Stimulated activated naive B cell treated with anti-CD40 and anti-IgM and Interleukin-4, amounts not matched to agents 10 μg/mL and 1 μg/mL and 100 μg/mL, for 72 hours (primary cell): ENCODE data around the gene ANG.
"Not testable (repeated sequence)": the region's sequence is repeated elsewhere in the genome, so short reads cannot be mapped to it uniquely, and the experiment has no call there.

ENCODE experiments used
- ATAC-seq, 2 donors: fragments of 150-1000 bp; cut with Tn5 transposase; replicated peaks; 2 replicates each; pipeline ENCODE4 v1.10.0; 2021; ENCODE audit warnings: moderate library complexity in 1 of 2
- DNase-seq: peaks from one replicate; pipeline ENCODE4 v3.0.0; 2021
- H3K27ac Mint-ChIP-seq: one replicate; pipeline ENCODE4 v1.8.0; 2022; ENCODE audit warnings: mild to moderate bottlenecking, mixed read lengths
- H3K27me3 Mint-ChIP-seq, 2 donors: one replicate each; pipeline ENCODE4 v1.8.0; 2022; ENCODE audit warnings: mixed read lengths in 2 of 2
- H3K36me3 Mint-ChIP-seq, 2 donors: one replicate each; pipeline ENCODE4 v1.8.0; 2022; ENCODE audit warnings: mixed read lengths in 2 of 2, mild to moderate bottlenecking in 1 of 2
- H3K4me1 Mint-ChIP-seq, 2 donors: one replicate each; pipeline ENCODE4 v1.8.0; 2022; ENCODE audit warnings: mixed read lengths in 2 of 2, mild to moderate bottlenecking in 1 of 2
- H3K4me3 Mint-ChIP-seq, 2 donors: one replicate each; pipeline ENCODE4 v1.8.0; 2022; ENCODE audit warnings: mild to moderate bottlenecking in 2 of 2, mixed read lengths in 2 of 2, moderate library complexity in 1 of 2
- H3K9me3 Mint-ChIP-seq, 2 donors: one replicate each; pipeline ENCODE4 v1.8.0; 2022; ENCODE audit warnings: mixed read lengths in 2 of 2, mild to moderate bottlenecking in 1 of 2

Gene ANG

DNA sequence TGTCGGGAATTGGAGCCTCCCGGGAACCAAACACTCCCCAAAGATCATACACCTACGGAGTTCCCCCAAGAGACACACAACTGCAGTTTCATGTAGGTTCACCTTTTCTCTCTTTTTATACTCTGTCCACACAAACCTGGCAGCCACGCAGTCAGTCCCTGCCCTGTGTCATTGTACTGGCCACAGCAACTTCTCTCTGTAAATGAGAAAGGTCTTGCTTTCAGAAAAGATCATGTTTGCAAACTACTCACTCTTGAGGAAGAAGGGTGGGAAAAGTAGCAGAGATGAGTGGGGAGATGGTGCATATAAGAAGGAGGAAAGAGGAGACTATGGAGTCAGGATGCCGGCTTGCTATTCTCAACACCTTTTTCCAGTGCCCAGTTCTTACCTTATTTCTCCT is 10.4 kb downstream of the ANG start:
- no peak overlapping the region for H3K27ac Mint-ChIP-seq
- H3K9me3 Mint-ChIP-seq: peaks cover 0 to 4% of the 10 kb centered on the region in 2 donors

DNA sequence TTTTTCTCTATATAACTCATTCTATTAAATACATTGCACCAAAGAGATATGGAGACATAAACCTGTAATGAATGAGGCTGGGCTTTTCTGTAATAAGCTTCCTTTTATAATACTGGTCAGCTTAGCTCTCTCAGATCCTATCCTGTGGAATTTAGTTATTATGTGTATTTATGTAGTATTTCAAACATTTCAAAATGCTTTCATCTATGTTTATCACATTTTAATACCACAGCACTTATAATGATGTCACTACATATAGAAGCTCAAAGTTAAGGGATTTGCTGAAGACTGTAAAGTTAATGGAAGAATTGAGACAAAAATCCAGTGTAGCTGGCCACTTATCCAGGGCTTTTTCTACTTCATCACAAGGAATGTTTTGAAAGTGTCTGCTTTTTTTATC is 11.4 kb downstream of the ANG start:
- peaks cover 2 to 16% of the 10 kb centered on the region in 2 donors for H3K4me1 Mint-ChIP-seq
- H3K9me3 Mint-ChIP-seq: peaks cover 0 to 4% of the 10 kb centered on the region in 2 donors
- no peak for ATAC-seq
- H3K27ac Mint-ChIP-seq: no peak overlapping the region
- no peak overlapping the region for H3K4me3 Mint-ChIP-seq
- DNase-seq: no peak
- H3K36me3 Mint-ChIP-seq: no peaks in the 10 kb centered on the region
- H3K27me3 Mint-ChIP-seq: no peaks in the 10 kb centered on the region

More for the DNA sequence above, 10.4 kb downstream of the ANG start:
- no peaks in the 10 kb centered on the region for H3K27me3 Mint-ChIP-seq
- no peak overlapping the region for H3K4me3 Mint-ChIP-seq
- no peak for DNase-seq
- peaks cover 2 to 16% of the 10 kb centered on the region in 2 donors for H3K4me1 Mint-ChIP-seq
- no peaks in the 10 kb centered on the region for H3K36me3 Mint-ChIP-seq
- no peak for ATAC-seq

DNA sequence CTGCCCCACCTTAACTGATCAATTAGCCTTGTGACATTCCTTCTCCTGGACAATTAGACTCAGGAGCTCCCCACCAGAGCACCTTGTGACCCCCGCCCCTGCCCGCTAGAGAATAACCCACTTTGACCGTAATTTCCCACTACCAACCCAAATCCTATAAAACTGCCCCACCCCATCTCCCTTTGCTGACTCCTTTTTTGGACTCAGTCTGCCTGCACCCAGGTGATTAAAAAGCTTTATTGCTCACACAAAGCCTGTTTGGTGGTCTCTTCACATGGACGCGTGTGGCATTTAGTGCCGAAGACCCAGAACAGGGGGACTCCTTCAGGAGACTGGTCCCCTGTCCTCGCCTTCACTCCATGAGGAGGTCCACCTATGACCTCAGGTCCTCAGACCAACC is 12.4 kb downstream of the ANG start:
- not testable (repeated sequence) for H3K4me3 Mint-ChIP-seq, H3K27me3 Mint-ChIP-seq, H3K36me3 Mint-ChIP-seq, ATAC-seq, H3K9me3 Mint-ChIP-seq, DNase-seq, H3K27ac Mint-ChIP-seq
- H3K4me1 Mint-ChIP-seq: peaks cover 2 to 16% of the 10 kb centered on the region in 2 donors

DNA sequence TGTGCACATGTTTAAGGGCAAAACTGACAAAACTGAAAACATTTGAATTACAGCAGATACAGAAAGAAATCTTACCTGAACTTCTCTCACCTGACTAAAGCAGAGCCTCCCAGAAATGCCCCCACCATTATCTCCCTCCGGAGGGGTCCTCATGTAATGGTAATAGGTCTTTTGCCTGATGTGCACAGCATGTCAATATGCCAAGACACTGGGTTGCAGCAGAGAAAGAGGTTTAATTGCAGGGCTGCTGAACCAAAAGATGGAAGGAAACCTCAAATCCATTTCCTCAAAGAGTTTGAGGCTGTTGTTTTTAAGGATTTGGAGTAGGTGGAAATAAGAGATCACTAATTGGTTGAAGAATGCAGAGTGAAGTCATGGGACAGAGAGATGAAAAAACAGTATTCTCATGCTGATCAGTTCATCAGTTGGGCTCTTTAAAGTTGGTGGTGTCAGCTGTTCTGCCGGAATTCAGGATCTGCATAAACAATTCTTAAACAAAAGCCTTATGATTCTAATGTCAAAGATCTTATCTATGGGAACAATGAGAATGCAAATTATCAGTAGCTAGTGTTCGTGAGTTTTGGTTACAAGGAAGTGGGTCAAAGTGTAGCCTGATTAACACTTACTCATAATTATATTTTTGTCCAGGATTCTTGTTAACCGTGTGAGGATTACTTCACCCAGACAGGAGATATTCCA is 18.2 kb downstream of the ANG start:
- peaks cover 0 to 2% of the 10 kb centered on the region in 2 donors for H3K4me1 Mint-ChIP-seq
- ATAC-seq: no peak
- H3K4me3 Mint-ChIP-seq: no peak overlapping the region
- no peak overlapping the region for H3K27ac Mint-ChIP-seq
- no peak for DNase-seq
- no peaks in the 10 kb centered on the region for H3K9me3 Mint-ChIP-seq
- no peaks in the 10 kb centered on the region for H3K27me3 Mint-ChIP-seq
- peaks cover 0 to 5% of the 10 kb centered on the region in 2 donors for H3K36me3 Mint-ChIP-seq

DNA sequence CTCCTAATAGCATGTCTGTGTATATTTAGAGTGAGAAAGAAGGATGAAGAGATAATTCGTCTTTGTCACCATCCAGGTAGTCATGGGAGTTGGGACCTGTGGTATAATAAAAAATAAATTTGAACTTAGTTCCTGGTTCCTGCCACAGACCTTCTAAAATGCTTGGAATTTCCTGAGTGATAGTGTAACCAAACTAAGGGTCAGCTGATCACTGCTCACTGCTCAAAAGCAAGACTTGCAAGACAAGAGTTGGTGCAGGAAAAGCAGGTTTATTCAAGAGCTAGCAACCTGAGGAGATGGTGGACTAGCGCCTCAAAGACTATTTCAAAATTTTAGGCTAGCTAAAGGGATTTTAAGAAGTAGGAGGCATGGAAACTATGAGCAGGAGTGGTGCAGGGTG is 19.1 kb downstream of the ANG start:
- Mint-ChIP-seq H3K4me1 (peaks cover under 1 to 2% of the 10 kb centered on the region in 2 donors), H3K4me3 (no peak overlapping the region), H3K27me3 (no peaks in the 10 kb centered on the region), H3K36me3 (peaks cover 0 to 5% of the 10 kb centered on the region in 2 donors), H3K9me3 (no peaks in the 10 kb centered on the region), H3K27ac (no peak overlapping the region)
- DNase-seq: no peak
- no peak for ATAC-seq

DNA sequence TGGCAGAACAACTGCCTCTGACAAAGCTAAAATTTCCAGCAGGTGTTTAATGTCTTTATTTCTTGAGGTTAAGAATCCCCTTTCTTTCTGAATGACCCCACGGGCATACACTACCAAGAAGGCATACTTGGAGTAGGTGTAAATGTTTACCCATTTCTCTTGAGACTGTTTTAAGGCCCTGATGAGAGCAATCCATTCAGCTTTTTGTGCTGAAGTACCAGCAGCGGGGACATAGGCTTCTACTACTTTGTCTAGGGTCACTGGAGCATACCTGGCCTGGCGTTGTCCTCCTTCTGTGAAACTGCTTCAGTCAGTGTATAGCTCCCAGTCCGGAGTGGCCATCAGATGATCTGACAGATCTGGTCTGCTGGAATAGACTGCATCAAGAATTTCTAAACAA is 22.7 kb downstream of the ANG start:
- Mint-ChIP-seq H3K4me3 (no peak overlapping the region), H3K36me3 (peaks cover 0 to 8% of the 10 kb centered on the region in 2 donors), H3K9me3 (peaks cover 0 to 3% of the 10 kb centered on the region in 2 donors), H3K27me3 (no peaks in the 10 kb centered on the region), H3K4me1 (peaks cover 26 to 36% of the 10 kb centered on the region in 2 donors), H3K27ac (no peak overlapping the region)
- ATAC-seq: no peak
- DNase-seq: no peak

DNA sequence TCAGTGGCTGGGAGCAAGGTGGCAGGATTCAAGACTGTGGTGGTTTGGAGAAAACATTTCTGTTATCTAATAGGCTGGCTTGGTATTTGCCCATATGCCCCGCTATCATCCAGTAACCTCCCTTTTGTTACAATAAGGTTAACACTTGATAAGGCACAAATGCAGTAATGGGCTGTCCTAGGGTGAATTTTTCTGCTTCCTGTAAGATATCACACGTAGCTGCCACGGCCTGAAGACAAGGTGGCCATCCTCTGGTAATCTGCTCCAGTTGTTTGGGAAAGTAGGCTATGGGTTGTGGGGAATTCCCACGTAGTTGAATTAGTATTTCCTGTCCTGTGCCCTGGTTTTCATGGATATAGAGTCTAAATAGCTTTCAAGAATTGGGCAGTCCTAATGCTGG is 23.1 kb downstream of the ANG start:
- H3K9me3 Mint-ChIP-seq: peaks cover 0 to 5% of the 10 kb centered on the region in 2 donors
- H3K4me1 Mint-ChIP-seq: peaks cover 28 to 40% of the 10 kb centered on the region in 2 donors
- H3K4me3 Mint-ChIP-seq: no peak overlapping the region
- DNase-seq: no peak
- no peaks in the 10 kb centered on the region for H3K27me3 Mint-ChIP-seq
- ATAC-seq: no peak
- H3K36me3 Mint-ChIP-seq: peaks cover 2 to 9% of the 10 kb centered on the region in 2 donors
- H3K27ac Mint-ChIP-seq: no peak overlapping the region

DNA sequence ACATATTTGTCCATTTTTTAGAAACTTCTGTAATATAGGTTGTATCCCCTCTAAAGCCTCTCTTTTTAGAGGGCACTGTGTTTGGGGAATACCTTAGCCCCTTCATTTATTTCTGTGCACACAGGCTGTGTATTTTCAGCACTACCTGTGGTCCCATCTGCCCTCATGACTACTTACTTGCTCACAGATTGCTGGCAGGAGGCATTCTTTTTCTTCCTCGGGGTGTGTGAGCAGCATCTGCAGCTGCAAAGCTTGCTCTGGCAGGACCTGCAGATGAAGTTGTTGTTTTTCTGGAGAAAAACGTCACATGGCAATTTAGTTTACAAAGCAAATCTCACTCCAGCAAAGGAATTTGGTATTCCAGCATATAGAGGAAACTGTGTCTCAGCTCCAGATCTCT is 24.3 kb downstream of the ANG start:
- H3K4me1 Mint-ChIP-seq: peaks cover 31 to 52% of the 10 kb centered on the region in 2 donors

DNA sequence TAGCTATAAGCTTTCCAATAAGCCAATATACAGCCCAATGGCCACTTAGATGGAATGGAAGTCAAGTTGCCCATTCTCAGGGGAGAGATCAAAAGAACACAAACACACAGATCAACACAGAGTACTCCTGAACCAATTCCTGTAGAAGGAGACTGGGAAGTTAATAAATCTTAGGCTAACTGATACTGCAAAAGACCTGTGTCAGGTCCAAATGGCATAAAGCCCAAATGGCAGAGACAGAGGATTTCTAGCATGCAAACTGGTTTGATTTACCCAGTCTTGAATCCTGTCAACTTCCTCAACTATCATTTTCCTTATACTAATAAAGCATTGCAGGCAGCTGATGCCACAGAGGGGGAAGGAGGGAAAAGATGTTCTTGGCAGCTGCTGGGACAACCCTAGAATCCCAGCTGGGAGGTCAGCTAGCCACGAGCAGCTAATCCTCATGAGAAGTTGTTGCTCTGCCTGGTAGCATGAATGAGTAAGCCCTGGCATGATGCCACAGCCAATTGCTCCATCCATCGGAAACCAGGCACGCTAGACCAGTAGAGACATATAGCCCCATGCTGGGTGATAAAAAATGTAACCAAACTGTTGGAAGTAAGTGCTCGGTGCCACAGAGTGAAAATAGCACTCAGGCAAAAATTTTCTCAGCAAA is 26.2 kb downstream of the ANG start:
- Mint-ChIP-seq H3K4me3 (peak overlapping the region in 1 of 2 donors; percentile 53), H3K36me3 (peaks cover 8 to 16% of the 10 kb centered on the region in 2 donors), H3K27me3 (no peaks in the 10 kb centered on the region), H3K9me3 (peaks cover 4 to 12% of the 10 kb centered on the region in 2 donors), H3K27ac (peak overlapping the region; percentile 27), H3K4me1 (peaks cover 41 to 71% of the 10 kb centered on the region in 2 donors)
- DNase-seq (no peak), ATAC-seq (peak in 1 of 2 donors; percentile 11)

More for the DNA sequence above, 24.3 kb downstream of the ANG start:
- H3K4me3 Mint-ChIP-seq: peak overlapping the region in 1 of 2 donors; percentile 41
- no peaks in the 10 kb centered on the region for H3K27me3 Mint-ChIP-seq
- H3K36me3 Mint-ChIP-seq: peaks cover 7 to 10% of the 10 kb centered on the region in 2 donors
- H3K27ac Mint-ChIP-seq: no peak overlapping the region
- ATAC-seq (no peak), DNase-seq (no peak)
- H3K9me3 Mint-ChIP-seq: peaks cover 3 to 9% of the 10 kb centered on the region in 2 donors

DNA sequence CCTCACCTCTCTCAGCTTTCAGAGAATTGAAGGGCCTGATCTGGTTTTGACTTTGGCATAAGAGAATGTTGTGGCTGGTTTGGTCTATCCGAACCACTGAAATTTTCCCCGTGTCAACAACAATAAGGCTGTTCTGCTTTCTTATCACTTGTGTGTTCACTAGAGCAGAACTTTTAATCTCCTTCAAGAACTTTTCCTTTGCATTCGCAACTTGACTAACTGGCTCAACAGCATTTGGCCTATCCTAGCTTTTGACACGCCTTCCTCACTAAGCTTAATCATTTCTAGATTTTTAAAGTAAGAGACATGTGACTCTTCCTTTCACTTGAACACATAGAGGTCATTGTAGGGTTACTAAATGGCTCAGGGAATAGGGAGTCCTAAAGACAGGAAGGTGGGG is 31.2 kb downstream of the ANG start:
- Mint-ChIP-seq H3K4me3 (peak overlapping the region; percentile 8 to 12), H3K36me3 (peaks cover 8 to 13% of the 10 kb centered on the region in 2 donors), H3K4me1 (peaks cover 37 to 92% of the 10 kb centered on the region in 2 donors), H3K27ac (peak overlapping the region; percentile 10), H3K27me3 (no peaks in the 10 kb centered on the region), H3K9me3 (peaks cover 4 to 13% of the 10 kb centered on the region in 2 donors)
- no peak for DNase-seq
- peak; percentile 50 to 58 for ATAC-seq

DNA sequence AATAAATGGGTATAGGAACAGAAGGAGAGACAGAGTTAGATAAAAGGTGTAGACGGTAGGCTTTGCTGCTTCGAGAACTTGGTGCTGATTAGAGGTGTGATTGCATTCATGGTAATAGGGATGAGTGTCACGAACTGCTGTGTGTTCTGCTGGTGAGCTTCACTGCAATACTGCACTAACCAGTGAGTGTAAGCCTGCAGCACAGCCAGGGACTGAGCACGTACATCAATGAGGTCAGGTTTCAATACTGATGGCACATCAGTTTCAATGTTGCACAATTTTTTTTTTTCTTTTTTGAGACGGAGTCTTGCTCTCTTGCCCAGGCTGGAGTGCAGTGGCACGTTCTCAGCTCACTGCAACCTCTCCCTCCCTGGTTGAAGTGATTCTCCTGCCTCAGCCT is 32.2 kb downstream of the ANG start:
- Mint-ChIP-seq H3K4me1 (peaks cover 30 to 88% of the 10 kb centered on the region in 2 donors), H3K27me3 (no peaks in the 10 kb centered on the region), H3K36me3 (peaks cover 8 to 10% of the 10 kb centered on the region in 2 donors), H3K9me3 (peaks cover 4 to 10% of the 10 kb centered on the region in 2 donors), H3K27ac (no peak overlapping the region), H3K4me3 (no peak overlapping the region)
- ATAC-seq (no peak), DNase-seq (no peak)

DNA sequence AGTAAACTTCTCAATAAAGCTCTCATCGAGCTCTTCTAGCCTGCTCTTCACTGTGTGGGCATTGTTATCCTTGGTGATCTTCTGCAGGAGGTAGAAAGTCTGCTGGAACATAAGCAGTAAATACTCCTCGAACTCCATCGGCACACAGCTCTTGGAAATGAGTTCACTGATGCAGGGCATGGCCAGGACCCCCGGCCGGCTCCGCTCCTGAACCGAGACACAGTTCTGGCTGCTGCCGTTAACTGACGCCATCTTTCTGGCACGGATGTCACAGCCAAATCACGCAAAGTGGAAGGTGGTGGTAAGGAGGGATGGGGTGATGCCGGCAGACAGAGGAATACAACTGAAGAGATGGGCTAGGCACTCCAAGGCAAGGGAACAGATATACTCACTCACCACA is 33.5 kb downstream of the ANG start:
- DNase-seq (no peak), ATAC-seq (no peak)
- peaks cover 9% of the 10 kb centered on the region in 2 donors for H3K36me3 Mint-ChIP-seq
- H3K27me3 Mint-ChIP-seq: no peaks in the 10 kb centered on the region
- H3K9me3 Mint-ChIP-seq: peaks cover 4 to 10% of the 10 kb centered on the region in 2 donors
- peaks cover 32 to 89% of the 10 kb centered on the region in 2 donors for H3K4me1 Mint-ChIP-seq
- H3K4me3 Mint-ChIP-seq: no peak overlapping the region
- peak overlapping the region; percentile 39 for H3K27ac Mint-ChIP-seq

DNA sequence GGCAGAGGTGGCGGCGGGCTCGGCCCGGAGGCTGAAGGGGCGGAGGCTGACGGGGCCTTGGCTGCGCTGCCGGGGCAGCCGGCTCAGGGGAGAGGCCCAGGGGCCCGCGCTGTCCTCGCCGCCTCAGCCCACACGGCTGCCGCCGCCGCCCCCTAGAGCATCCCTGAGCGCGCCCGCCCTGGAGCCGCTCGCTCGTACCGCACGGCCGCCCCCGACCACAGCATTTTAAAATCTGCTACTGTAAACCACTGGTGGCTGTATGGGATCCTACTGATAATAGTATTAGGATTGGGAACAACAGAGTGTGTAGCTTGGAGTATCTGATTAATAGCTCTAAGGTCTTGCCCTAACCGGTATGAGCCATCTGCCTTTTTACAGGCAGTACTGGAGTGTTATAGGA is 34.9 kb downstream of the ANG start:
- ATAC-seq (peak; percentile 36 to 44), DNase-seq (no peak)
- Mint-ChIP-seq H3K27ac (no peak overlapping the region), H3K4me1 (peaks cover 31 to 82% of the 10 kb centered on the region in 2 donors), H3K27me3 (no peaks in the 10 kb centered on the region), H3K4me3 (peak overlapping the region; percentile 8 to 59), H3K36me3 (peaks cover 3 to 5% of the 10 kb centered on the region in 2 donors), H3K9me3 (peaks cover 0 to 5% of the 10 kb centered on the region in 2 donors)

DNA sequence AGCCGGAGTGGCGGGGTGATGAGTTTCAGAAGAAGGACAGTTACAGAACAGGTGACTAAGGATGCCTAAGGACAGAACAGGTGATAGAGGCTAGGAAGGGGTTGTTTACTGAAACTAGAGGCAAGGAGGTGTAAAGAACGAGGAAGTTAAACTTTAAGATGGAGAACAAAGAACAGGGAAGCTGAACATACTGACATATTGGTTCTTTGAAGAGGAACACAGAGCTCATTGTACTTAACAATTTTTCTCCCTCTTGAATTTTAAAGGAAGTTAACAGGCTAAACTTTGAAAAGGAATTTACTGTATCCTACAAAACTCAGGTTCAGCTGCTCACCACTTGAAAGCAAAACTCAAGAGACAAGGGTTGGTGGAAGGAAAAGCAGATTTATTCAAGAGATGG is 37.6 kb downstream of the ANG start:
- not testable (repeated sequence) for H3K27me3 Mint-ChIP-seq, H3K36me3 Mint-ChIP-seq, DNase-seq, H3K9me3 Mint-ChIP-seq
- peak overlapping the region; percentile 86 for H3K27ac Mint-ChIP-seq
- peak; percentile 29 to 35 for ATAC-seq
- H3K4me3 Mint-ChIP-seq: peak overlapping the region; percentile 44 to 47
- peaks cover 19 to 56% of the 10 kb centered on the region in 2 donors for H3K4me1 Mint-ChIP-seq

DNA sequence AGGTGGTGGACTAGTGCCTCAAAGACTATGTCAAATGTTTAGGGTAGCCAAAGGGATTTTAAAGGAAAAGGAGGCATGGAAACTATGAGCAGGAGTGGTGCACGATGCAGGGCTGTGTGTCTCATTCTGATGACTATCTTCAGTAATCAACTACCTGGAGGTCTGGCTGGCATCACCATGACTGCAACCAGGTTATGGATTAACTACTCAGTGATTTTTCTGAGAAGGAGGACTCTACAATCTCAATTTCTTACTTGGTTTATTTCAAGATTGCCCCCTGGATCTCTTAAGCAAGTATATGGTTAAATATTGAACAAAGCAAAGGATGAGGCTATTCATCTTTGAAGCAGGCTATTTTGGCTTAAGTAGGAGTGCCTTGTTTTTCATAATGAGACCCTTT is 38.0 kb downstream of the ANG start:
- peak overlapping the region; percentile 86 for H3K27ac Mint-ChIP-seq
- ATAC-seq (peak; percentile 24 to 40), DNase-seq (no peak)
- H3K27me3 Mint-ChIP-seq: peaks cover 0 to 3% of the 10 kb centered on the region in 2 donors
- peaks cover 2 to 5% of the 10 kb centered on the region in 2 donors for H3K36me3 Mint-ChIP-seq
- peaks cover 0 to 3% of the 10 kb centered on the region in 2 donors for H3K9me3 Mint-ChIP-seq
- peak overlapping the region in 1 of 2 donors; percentile 44 for H3K4me3 Mint-ChIP-seq
- peaks cover 18 to 52% of the 10 kb centered on the region in 2 donors for H3K4me1 Mint-ChIP-seq
